Heart left ventricle (tissue), 16 donors: Measurements from ENCODE around the gene TMEM101. TPM values are rescaled to one million over a fixed set of nuclear protein-coding genes. Genes with fewer than 3 reads are reported as not detected.

Source experiments
- ATAC-seq, 4 donors: fragments of 200-7000 bp; cut with Tn5 transposase; one replicate each; pipeline ENCODE4 v1.9.1; 2020 to 2022; ENCODE audit warnings: moderate library complexity in 4 of 4, mild to moderate bottlenecking in 3 of 4, moderate number of reproducible peaks in 1 of 4
- DNase-seq, 5 donors: peaks; one replicate each; pipeline ENCODE4 v3.0.0-alpha.2; 2020
- H3K27ac ChIP-seq, 12 donors: fragments of 200-600 bp; sonication (generic) in 4 of 12; one replicate each; pipeline versions ENCODE4 v1.5.0 to v1.8.0; 2016 to 2022; ENCODE audit warnings: mild to moderate bottlenecking in 2 of 12
- H3K27me3 ChIP-seq, 9 donors: fragments of 200-600 bp; sonication (generic) in 2 of 9; one replicate each; pipeline versions ENCODE4 v1.5.1 to v1.8.0; 2016 to 2022; ENCODE audit warnings: mild to moderate bottlenecking in 3 of 9
- H3K36me3 ChIP-seq, 9 donors: fragments of 200-600 bp; sonication (generic) in 2 of 9; one replicate each; pipeline versions ENCODE4 v1.5.0 to v1.8.0; 2018 to 2022; ENCODE audit warnings: mild to moderate bottlenecking in 2 of 9
- H3K4me1 ChIP-seq, 12 donors: fragments of 200-600 bp; sonication (generic) in 4 of 12; one replicate each; pipeline versions ENCODE4 v1.5.0 to v1.8.0; 2016 to 2022; ENCODE audit warnings: mild to moderate bottlenecking in 3 of 12
- H3K4me3 ChIP-seq, 12 donors: fragments of 200-600 bp; sonication (generic) in 4 of 12; one replicate each; pipeline versions ENCODE4 v1.5.0 to v1.8.0; 2017 to 2022; ENCODE audit warnings: mild to moderate bottlenecking in 9 of 12, moderate library complexity in 4 of 12
- H3K9me3 ChIP-seq, 12 donors: fragments of 200-600 bp; sonication (generic) in 4 of 12; one replicate each; pipeline versions ENCODE4 v1.5.0 to v1.8.0; 2016 to 2022; ENCODE audit warnings: mild to moderate bottlenecking in 1 of 12
- CTCF ChIP-seq, 12 donors: fragments of 200-600 bp; sonication (generic) in 4 of 12; IDR thresholded peaks; one replicate each; pipeline versions ENCODE4 v1.5.0 to v1.8.0; 2018 to 2022; ENCODE audit warnings: antibody characterized with exemption in 12 of 12, mild to moderate bottlenecking in 5 of 12
- POLR2A ChIP-seq, 2 donors: fragments of 450-650 bp; IDR thresholded peaks; one replicate each; pipeline ENCODE4 v1.6.1; 2017; ENCODE audit warnings: antibody characterized with exemption in 2 of 2, mild to moderate bottlenecking in 2 of 2, moderate library complexity in 2 of 2
- WGBS, 4 donors: extraction: QIAGEN DNeasy Blood & Tissue Kit in 2 of 4; methylation state at CpG; one replicate each; pipeline versions ENCODE4 v1.1.5 to v1.1.7; 2013 to 2018; 5-methylcytosine and 5-hydroxymethylcytosine counted together
- intact Hi-C, 10 donors: fragments of 100-400 bp; cut with DNase I; formaldehyde crosslinking; loops; one replicate each; pipeline versions ENCODE4 v1.11.1 to v1.14.2; 2022
- polyA plus RNA-seq, 2 donors: library from polyadenylated mRNA; stranded (reverse); fragments of 200-250 nt; gene quantifications; one replicate each; pipeline ENCODE4 v1.2.3, GENCODE V29; 2013
- total RNA-seq, 9 donors: library from RNA; depleted of rRNA in 2 of 9; stranded (reverse); fragments of >200 nt in 2 of 9; fragmentation: NEBNext Ultra II Directional in 3 of 9; extraction: Animal tissue kit (Norgen Biotek cat#: 25700) in 3 of 9; gene quantifications; one replicate each; pipeline versions ENCODE4 v1.1.0 to v1.2.4, GENCODE V29; 2016 to 2023
- donor health status: ischemic (EF 13 %, LVEDD 7.1; RV severe dilation, severe dysfunction).
- donor health status: healthy with polysubstance abuse.
- donor health status: DM: no; HTN: yes; CAD: no.
- donor health status: DM: no; HTN: no; CAD: no.
- donor health status: ischemic (EF 25% LVEDD 6.9; RV normal size, moderate dysfunction).
- donor health status: ischemic (EF 25% LVEDD 5.7; RV mildly dilated, moderate dysfunction).
- donor health status: healthy.
- donor health status: DM: yes; HTN: yes; CAD: no.
- donor health status: ischemic (EF 35%, LVEDD 5.7; RV mildly dilated, moderate dysfunction).
- donor health status: nonischemic (EF 11% LVEDD 7.7; RV severe dilation, severe dysfunction).
- donor health status: DM: yes; HTN: yes; CAD: no.
- donor health status: PGD.
- donor health status: ischemic (EF 29% LVEDD 5.4; RV normal size, mild dysfunction).
- donor health status: nonischemic (EF 23%, LVEDD 6.1; RV moderate dilation, normal function).

Gene TMEM101
- total and polyA plus RNA-seq, 11 donors, result 13.4 to 31.1 (median 19.3) TPM

- intact Hi-C loops, result loop anchor here in 1 of 10 donors (10.0 kb wide), 1 partner anchor 61 kb away; no protein-coding TSS in a partner anchor
- DNase-seq (no peak), ATAC-seq (no peak)
- TF ChIP-seq POLR2A (IDR thresholded peaks at IDR 0.05) (no peak), CTCF (IDR thresholded peaks at IDR 0.05) (no peak)
- peak overlapping the region in 1 of 12 donors; percentile 8 for H3K27ac ChIP-seq
- H3K9me3 ChIP-seq, result no peaks in the 10 kb centered on the region
- no peak overlapping the region for H3K4me3 ChIP-seq
- peaks cover 0 to 25% (median 1%) of the 10 kb centered on the region in 12 donors for H3K4me1 ChIP-seq
- H3K36me3 ChIP-seq, result peaks cover 0 to 83% (median 63%) of the 10 kb centered on the region in 9 donors
- no peaks in the 10 kb centered on the region for H3K27me3 ChIP-seq
- 80 to 86% (median 85%) methylated on average over 3 of the region's 3 CpGs for WGBS, 4 donors
Measured at GRCh38 chr17:44033861-44034408, 19.2 kb upstream of the TMEM101 start.

- 88 to 98% (median 93%) methylated on average over 3 of the region's 3 CpGs for WGBS, 4 donors
- H3K36me3 ChIP-seq, result peaks cover 0 to 60% (median 34%) of the 10 kb centered on the region in 9 donors
- ATAC-seq (no peak), DNase-seq (no peak)
- no peaks in the 10 kb centered on the region for H3K9me3 ChIP-seq
- H3K27ac ChIP-seq, result no peak overlapping the region
- peaks cover 0 to 9% (median 0%) of the 10 kb centered on the region in 12 donors for H3K4me1 ChIP-seq
- TF ChIP-seq POLR2A (IDR thresholded peaks at IDR 0.05) (no peak), CTCF (IDR thresholded peaks at IDR 0.05) (no peak)
- H3K27me3 ChIP-seq, result no peaks in the 10 kb centered on the region
- no peak overlapping the region for H3K4me3 ChIP-seq
- intact Hi-C loops, result loop anchor here in 1 of 10 donors (10.0 kb wide), 1 partner anchor 64 kb away; no protein-coding TSS in a partner anchor
Measured at GRCh38 chr17:44030482-44030881, 15.7 kb upstream of the TMEM101 start.

- no peak overlapping the region for H3K27ac ChIP-seq
- TF ChIP-seq CTCF (IDR thresholded peaks at IDR 0.05) (no peak), POLR2A (IDR thresholded peaks at IDR 0.05) (no peak)
- H3K4me3 ChIP-seq, result no peak overlapping the region
- peaks cover 0 to 63% (median 34%) of the 10 kb centered on the region in 9 donors for H3K36me3 ChIP-seq
- intact Hi-C loops, result loop anchor here in 1 of 10 donors (10.0 kb wide), 1 partner anchor 65 kb away; no protein-coding TSS in a partner anchor
- DNase-seq, result no peak
- peaks cover 0 to 9% (median 0%) of the 10 kb centered on the region in 12 donors for H3K4me1 ChIP-seq
- WGBS, 4 donors, result 67 to 80% (median 73%) methylated on average over 5 of the region's 5 CpGs
- ATAC-seq, result no peak
- H3K9me3 ChIP-seq, result no peaks in the 10 kb centered on the region
- H3K27me3 ChIP-seq, result no peaks in the 10 kb centered on the region
Measured at GRCh38 chr17:44029736-44030135, 15.0 kb upstream of the TMEM101 start.

- peaks cover 0 to 40% (median 22%) of the 10 kb centered on the region in 9 donors for H3K36me3 ChIP-seq
- 85 to 90% (median 89%) methylated on average over 4 of the region's 4 CpGs for WGBS, 4 donors
- H3K4me1 ChIP-seq, result no peaks in the 10 kb centered on the region
- intact Hi-C loops, result no loop called here
- DNase-seq, result no peak
- no peak for TF ChIP-seq POLR2A (IDR thresholded peaks at IDR 0.05)
- no peak for TF ChIP-seq CTCF (IDR thresholded peaks at IDR 0.05)
- ATAC-seq, result no peak
- H3K27ac ChIP-seq, result no peak overlapping the region
- no peaks in the 10 kb centered on the region for H3K27me3 ChIP-seq
- H3K9me3 ChIP-seq, result no peaks in the 10 kb centered on the region
- H3K4me3 ChIP-seq, result no peak overlapping the region
Measured at GRCh38 chr17:44024853-44025252, 10.1 kb upstream of the TMEM101 start.
